Loucy (cell line): ENCODE data around the gene C1orf159.

Source experiments
- H2AFZ ChIP-seq: fragments of 200-600 bp; sonication (generic); 2 replicates; pipeline ENCODE4 v1.6.0; 2016; ENCODE audit warnings: antibody characterized with exemption, mild to moderate bottlenecking, low read length, moderate library complexity
- H3F3A ChIP-seq: fragments of 200-600 bp; 2 replicates; pipeline ENCODE4 v1.6.0; 2016; ENCODE audit warnings: antibody characterized with exemption, low read depth, mild to moderate bottlenecking
- H3K27me3 ChIP-seq: fragments of 200-600 bp; sonication (generic); 2 replicates; pipeline ENCODE4 v1.6.1; 2014; ENCODE audit warnings: low read length, mild to moderate bottlenecking; ENCODE audit not compliant: insufficient read depth, poor library complexity, severe bottlenecking
- H3K36me3 ChIP-seq: fragments of 200-600 bp; sonication (generic); 2 replicates; pipeline ENCODE4 v1.6.1; 2016; ENCODE audit warnings: low read length; ENCODE audit not compliant: insufficient read depth
- H3K4me1 ChIP-seq: fragments of 200-600 bp; sonication (generic); 2 replicates; pipeline ENCODE4 v1.5.1; 2014; ENCODE audit warnings: low read length, mild to moderate bottlenecking; ENCODE audit not compliant: insufficient read depth, poor library complexity, severe bottlenecking
- H3K4me2 ChIP-seq: fragments of 200-600 bp; sonication (generic); 2 replicates; pipeline ENCODE4 v1.6.0; 2014; ENCODE audit warnings: antibody characterized with exemption, low read length, low read depth, mild to moderate bottlenecking; ENCODE audit not compliant: poor library complexity, severe bottlenecking
- H3K4me3 ChIP-seq: fragments of 200-600 bp; sonication (generic); 2 replicates; pipeline ENCODE4 v1.5.1; 2014; ENCODE audit warnings: low read length, mild to moderate bottlenecking, mixed read lengths; ENCODE audit not compliant: poor library complexity, severe bottlenecking
- H3K79me2 ChIP-seq: fragments of 200-600 bp; sonication (generic); 2 replicates; pipeline ENCODE4 v1.6.1; 2014; ENCODE audit warnings: low read length; ENCODE audit not compliant: insufficient read depth
- H3K9ac ChIP-seq: fragments of 200-600 bp; sonication (generic); 2 replicates; pipeline ENCODE4 v1.6.0; 2014; ENCODE audit warnings: mild to moderate bottlenecking, low read depth, low read length, moderate library complexity; ENCODE audit not compliant: poor library complexity, severe bottlenecking
- H3K9me2 ChIP-seq: fragments of 200-600 bp; sonication (generic); replicated peaks from 2 replicates; pipeline ENCODE4 v1.6.1; 2016; ENCODE audit warnings: low read depth, low read length, mixed read lengths
- H3K9me3 ChIP-seq: fragments of 200-600 bp; sonication (generic); 2 replicates; pipeline ENCODE4 v1.6.1; 2014; ENCODE audit warnings: mild to moderate bottlenecking, antibody characterized with exemption, low read length, low read depth; ENCODE audit not compliant: insufficient read depth
- H4K20me1 ChIP-seq: fragments of 200-600 bp; sonication (generic); 2 replicates; pipeline ENCODE4 v1.6.0; 2014; ENCODE audit warnings: antibody characterized with exemption, low read length, mild to moderate bottlenecking; ENCODE audit not compliant: insufficient read depth, poor library complexity, severe bottlenecking
- CTCF ChIP-seq: fragments of 200-600 bp; sonication (generic); conservative IDR thresholded peaks from 2 replicates; pipeline ENCODE4 v1.5.1; 2014; ENCODE audit warnings: mild to moderate bottlenecking, antibody characterized with exemption, low read length
- EZH2phosphoT487 ChIP-seq: fragments of 200-600 bp; IDR thresholded peaks from 2 replicates; pipeline ENCODE4 v1.6.1; 2018; ENCODE audit warnings: antibody characterized with exemption, mild to moderate bottlenecking, moderate library complexity, borderline replicate concordance

Gene C1orf159

GRCh38 chr1:1087351-1088028 is 28.4 kb downstream of the C1orf159 start:
- TF ChIP-seq EZH2phosphoT487, result no peak
- no peak for TF ChIP-seq CTCF
- Histone ChIP-seq H3K4me3 (no peak overlapping the region), H3K4me2 (no peak overlapping the region), H4K20me1 (no peaks in the 10 kb centered on the region), H3K79me2 (no peaks in the 10 kb centered on the region), H3K4me1 (no peaks in the 10 kb centered on the region), H2AFZ (no peak overlapping the region), H3K27me3 (no peaks in the 10 kb centered on the region), H3K9me2 (no peaks in the 10 kb centered on the region), H3K9me3 (no peaks in the 10 kb centered on the region), H3K36me3 (no peaks in the 10 kb centered on the region), H3K9ac (no peak overlapping the region), H3F3A (no peaks in the 10 kb centered on the region)

GRCh38 chr1:1086911-1087341 is 29.0 kb downstream of the C1orf159 start:
- no peaks in the 10 kb centered on the region for H3K36me3 ChIP-seq
- no peaks in the 10 kb centered on the region for H4K20me1 ChIP-seq
- no peak overlapping the region for H3K4me3 ChIP-seq
- H3K9ac ChIP-seq, result no peak overlapping the region
- H3K79me2 ChIP-seq, result no peaks in the 10 kb centered on the region
- H3K4me2 ChIP-seq, result no peak overlapping the region
- H3K4me1 ChIP-seq, result no peaks in the 10 kb centered on the region
- H2AFZ ChIP-seq, result no peak overlapping the region
- H3F3A ChIP-seq, result no peaks in the 10 kb centered on the region
- no peak for TF ChIP-seq CTCF
- TF ChIP-seq EZH2phosphoT487, result no peak
- H3K9me2 ChIP-seq, result no peaks in the 10 kb centered on the region
- H3K27me3 ChIP-seq, result no peaks in the 10 kb centered on the region
- H3K9me3 ChIP-seq, result no peaks in the 10 kb centered on the region

- H3K36me3 ChIP-seq, result no peaks in the 10 kb centered on the region
- no peak overlapping the region for H3K4me2 ChIP-seq
- TF ChIP-seq EZH2phosphoT487 (no peak), CTCF (no peak)
Observed at GRCh38 chr1:1085911-1086841, 29.7 kb downstream of the C1orf159 start.

More at GRCh38 chr1:1085911-1086841, 29.7 kb downstream of the C1orf159 start:
- H3K4me1 ChIP-seq, result no peaks in the 10 kb centered on the region
- H3K4me3 ChIP-seq, result no peak overlapping the region
- H3K27me3 ChIP-seq, result no peaks in the 10 kb centered on the region
- no peaks in the 10 kb centered on the region for H3K9me2 ChIP-seq
- H3K79me2 ChIP-seq, result no peaks in the 10 kb centered on the region
- H3K9ac ChIP-seq, result no peak overlapping the region
- H2AFZ ChIP-seq, result no peak overlapping the region
- no peaks in the 10 kb centered on the region for H3F3A ChIP-seq
- no peaks in the 10 kb centered on the region for H4K20me1 ChIP-seq
- H3K9me3 ChIP-seq, result no peaks in the 10 kb centered on the region
